ENCODE measurements around the gene DLEC1.

DLEC1 gene

GRCh38 chr3:38039101-38039898, at the start of gene DLEC1:
TSS of gene DLEC1 (plus strand) at chr3:38039208. CDS start at chr3:38039226, 18 bp downstream.
- peak; percentile 74 for DNase-seq

GRCh38 chr3:37989821-37990480, 49.1 kb upstream of the DLEC1 start:
- no peak for DNase-seq

GRCh38 chr3:37990527-37990926, 48.5 kb upstream of the DLEC1 start, which contains the start of gene VILL:
TSS of gene VILL (plus strand) at chr3:37990786. CDS start at chr3:37993673, 2,887 bp downstream.
- peak; percentile 11 for DNase-seq

GRCh38 chr3:37991109-37991508, 47.9 kb upstream of the DLEC1 start:
- DNase-seq = no peak

GRCh38 chr3:37991823-37992222, 47.2 kb upstream of the DLEC1 start:
- peak; percentile 9 for DNase-seq

GRCh38 chr3:37992271-37993066, 46.5 kb upstream of the DLEC1 start:
- peak; percentile 9 for DNase-seq

GRCh38 chr3:37993067-37993455, 45.9 kb upstream of the DLEC1 start:
- DNase-seq = no peak

GRCh38 chr3:37993460-37993819, 45.6 kb upstream of the DLEC1 start:
- DNase-seq = peak; percentile 0

- peak; percentile 55 for DNase-seq
Observed at GRCh38 chr3:37993820-37994638, 45.0 kb upstream of the DLEC1 start.

- no peak for DNase-seq
Observed at GRCh38 chr3:37994639-37994972, 44.4 kb upstream of the DLEC1 start.

GRCh38 chr3:37995652-37996641, 43.1 kb upstream of the DLEC1 start:
- DNase-seq = no peak

GRCh38 chr3:37996785-37997301, 42.2 kb upstream of the DLEC1 start:
- DNase-seq = peak; percentile 86

GRCh38 chr3:37997342-37997741, 41.7 kb upstream of the DLEC1 start:
- no peak for DNase-seq

- DNase-seq = peak; percentile 15
Observed at GRCh38 chr3:37997791-37998370, 41.1 kb upstream of the DLEC1 start.

- peak; percentile 7 for DNase-seq
Observed at GRCh38 chr3:37999836-38000235, 39.2 kb upstream of the DLEC1 start.

GRCh38 chr3:38000242-38000916, 38.6 kb upstream of the DLEC1 start:
- peak; percentile 8 for DNase-seq

- DNase-seq = no peak
Observed at GRCh38 chr3:38000965-38001455, 38.0 kb upstream of the DLEC1 start.

- DNase-seq = no peak
Observed at GRCh38 chr3:38001456-38002081, 37.4 kb upstream of the DLEC1 start.

- DNase-seq = no peak
Observed at GRCh38 chr3:38002291-38002876, 36.6 kb upstream of the DLEC1 start.
